ENCODE measurements around the gene PPP2R2B.

Gene PPP2R2B

DNA sequence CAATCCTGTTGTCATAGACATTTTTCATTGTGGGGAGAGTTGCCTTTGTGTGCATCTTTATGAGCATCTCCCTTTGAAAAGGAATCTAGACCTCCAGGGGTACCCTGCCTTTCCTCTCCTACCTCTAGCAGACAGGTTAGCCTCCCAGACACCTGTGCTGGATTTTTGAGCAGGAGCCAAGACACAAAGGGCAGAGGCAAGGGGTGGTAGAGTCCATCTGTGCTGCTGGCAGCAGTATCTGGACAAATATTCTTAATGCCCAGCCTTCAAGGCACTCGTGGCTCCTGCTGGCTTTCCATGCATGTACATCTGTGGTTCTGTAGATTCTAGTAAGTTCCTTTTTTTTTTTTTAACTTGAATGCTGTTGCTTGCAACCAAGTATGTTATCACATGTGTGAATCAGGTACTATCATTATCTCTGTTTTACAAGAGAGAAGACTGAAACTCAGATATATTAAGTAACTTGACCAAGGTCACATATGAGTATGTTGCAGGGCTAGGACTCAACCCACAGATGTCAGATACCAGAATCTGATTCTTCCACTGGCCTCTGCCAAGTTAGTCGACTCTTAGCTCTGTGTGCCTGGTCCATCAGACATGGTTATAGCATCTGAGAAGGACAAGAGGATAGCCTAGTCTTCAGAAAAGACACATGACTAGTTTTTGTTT lies 329.6 kb downstream of the PPP2R2B start:
- no peak for DNase-seq (ENCODE audit: low spot score)

DNA sequence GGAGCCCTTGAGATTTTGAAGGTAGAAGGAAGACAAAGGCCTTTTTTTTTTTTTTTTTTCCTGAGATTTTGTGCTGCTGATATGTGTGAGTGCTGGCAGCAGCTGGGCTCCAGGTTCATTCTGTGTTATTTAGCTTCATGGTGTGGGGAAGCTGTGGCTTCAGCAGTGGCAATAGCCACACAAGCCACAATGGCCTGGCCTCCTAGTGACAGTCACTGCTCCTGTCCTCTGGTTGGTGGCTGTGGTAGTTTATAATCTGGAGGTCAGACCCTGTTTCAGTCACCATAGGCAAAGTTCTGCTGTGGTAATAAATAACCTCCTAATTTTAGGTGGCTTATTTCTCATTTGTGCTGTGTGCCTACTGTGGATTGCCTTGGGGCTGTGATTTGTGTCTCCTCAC lies 334.3 kb downstream of the PPP2R2B start:
- no peak for DNase-seq (ENCODE audit: low spot score)

DNA sequence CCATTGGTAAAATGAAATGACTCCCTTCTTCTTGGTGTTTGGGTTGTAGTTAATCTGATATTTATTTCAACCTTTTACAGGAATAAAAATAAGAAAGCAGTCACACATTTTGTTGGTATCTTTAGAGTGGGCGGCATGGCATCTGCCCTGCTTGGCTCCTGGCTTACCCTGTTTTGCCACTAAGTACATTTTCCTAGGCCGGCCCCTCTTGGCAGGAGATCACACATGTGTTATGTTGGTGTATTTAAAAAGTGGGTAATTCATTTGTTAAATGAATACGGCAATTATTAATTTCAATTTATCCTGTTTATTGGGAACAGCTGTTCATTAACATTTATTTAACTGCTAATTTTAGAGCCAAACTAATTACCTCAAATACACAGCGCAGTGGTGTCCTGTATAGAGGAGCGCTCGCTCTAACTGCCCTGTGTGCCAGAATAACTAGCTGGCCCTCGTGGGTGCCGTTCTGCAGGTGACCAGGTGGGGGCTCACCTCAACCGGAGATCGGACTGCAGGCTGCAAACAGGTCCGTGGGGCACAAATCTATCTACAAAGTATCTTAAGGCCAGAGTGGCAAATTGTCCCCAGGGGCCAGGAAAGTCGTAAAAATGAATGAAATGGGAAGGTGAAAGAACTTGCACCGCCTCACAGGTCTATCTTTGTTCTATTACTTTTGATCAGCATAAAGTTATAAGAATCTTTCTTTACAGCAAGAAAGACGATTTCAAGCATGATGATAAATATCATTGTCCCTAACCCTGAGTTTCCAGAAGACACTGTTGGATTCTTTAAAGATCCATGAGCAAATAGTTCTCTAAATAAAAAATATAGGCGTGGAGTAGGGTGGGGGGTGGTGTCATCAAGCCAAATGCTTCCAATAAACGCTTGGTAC lies 336.4 kb downstream of the PPP2R2B start:
- DNase-seq (ENCODE audit: low spot score) = peak; percentile 64

DNA sequence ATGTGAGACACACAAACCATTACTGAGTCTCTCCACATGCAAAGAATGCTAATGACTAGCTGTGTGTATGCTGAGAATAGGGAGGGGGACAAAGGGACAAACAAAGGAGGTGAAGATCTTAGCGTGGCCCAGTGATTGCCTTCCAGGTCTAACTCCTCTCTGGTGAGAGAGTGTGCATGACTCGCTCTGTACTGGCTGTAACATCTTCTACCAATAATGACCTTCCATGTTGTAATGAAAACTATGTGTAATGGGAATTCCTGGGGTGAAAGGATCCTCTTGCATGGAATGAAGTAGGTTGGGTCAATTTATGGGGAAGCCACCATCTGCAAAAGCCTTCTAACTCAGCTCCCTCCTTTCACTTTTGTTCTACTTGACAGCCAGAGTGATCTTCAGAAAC lies 338.1 kb downstream of the PPP2R2B start:
- no peak for DNase-seq (ENCODE audit: low spot score)

DNA sequence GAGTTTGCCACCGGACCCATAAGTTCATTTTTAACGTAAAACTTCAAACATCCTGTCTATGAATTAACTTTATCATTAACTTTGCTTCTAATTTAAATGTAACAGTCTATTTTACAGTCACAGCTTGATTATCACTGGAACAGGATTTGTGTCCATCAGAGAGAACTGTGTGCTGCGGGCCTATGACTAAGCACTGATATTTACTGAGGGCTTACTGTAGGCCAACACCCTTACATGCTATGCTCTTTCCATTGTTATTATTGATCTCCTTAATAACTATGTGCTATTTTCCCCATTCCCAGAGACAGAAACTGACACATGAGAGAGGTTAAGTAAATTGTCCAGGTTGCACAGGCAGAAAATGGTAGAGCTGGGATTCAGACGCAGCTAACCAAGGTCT lies 338.6 kb downstream of the PPP2R2B start:
- no peak for DNase-seq (ENCODE audit: low spot score)

DNA sequence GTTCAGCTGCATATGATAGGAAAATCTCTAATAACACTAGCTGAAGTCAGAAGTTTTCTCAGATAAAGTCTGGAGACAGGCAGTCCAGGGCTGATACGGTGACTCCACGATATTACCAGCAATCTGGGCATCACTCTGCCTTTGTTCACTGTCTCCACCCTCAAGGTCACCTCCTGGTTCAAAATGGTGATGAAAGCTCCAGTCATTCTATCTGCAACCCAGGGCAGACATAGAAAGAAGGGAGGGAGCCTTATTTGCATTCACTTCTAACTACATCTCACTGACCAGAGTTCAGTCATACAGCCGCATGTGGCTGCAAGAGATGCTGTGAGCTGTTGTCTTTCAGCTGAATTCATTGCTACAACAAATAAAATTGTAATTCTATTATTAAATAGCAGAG lies 340.1 kb downstream of the PPP2R2B start:
- DNase-seq (ENCODE audit: low spot score) = no peak

DNA sequence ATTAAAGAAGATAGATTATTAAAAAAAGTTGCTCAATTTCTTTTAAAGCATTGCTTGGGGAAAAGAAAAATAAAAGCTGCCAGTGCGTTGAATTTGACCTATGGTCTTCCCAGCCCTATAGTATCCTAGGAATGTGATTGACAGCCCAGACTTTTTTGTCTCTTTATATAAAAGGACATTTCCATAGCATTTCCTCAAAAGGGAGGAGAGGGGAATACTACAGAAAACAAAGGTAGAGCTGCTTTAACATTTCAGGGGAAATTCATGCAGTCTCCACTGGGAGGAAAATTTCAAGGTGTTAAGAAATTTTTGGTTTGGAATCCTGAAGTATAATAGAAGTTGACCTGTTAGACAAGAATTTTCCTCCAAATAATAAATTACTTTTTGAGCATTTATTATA lies 344.7 kb downstream of the PPP2R2B start:
- no peak for DNase-seq (ENCODE audit: low spot score)

DNA sequence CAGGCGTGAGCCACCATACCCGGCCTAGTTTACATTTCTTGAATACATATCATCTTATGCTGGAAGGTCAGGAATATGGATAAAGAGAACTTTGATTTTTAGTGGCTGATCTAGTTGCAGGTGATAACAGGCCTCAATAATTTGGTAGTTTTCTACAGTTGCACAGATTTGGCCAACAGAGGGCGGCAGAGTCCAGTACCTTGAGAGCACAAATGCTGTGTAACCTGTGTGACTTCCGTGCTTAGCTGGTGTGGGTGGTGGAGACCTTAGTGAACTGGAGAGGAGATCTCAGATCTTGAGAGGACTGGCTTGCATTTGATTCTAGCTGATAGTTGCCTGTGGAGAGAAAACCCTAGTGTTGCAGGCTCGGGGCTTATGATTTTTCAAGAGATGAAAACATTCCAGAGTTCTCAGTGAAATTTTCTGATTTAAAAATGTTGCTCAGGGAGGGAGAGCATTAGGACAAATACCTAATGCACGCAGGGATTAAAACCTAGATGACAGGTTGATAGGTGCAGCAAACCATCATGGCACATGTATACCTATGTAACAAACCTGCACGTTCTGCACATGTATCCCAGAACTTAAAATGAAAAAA lies 345.2 kb downstream of the PPP2R2B start:
- peak; percentile 57 for DNase-seq (ENCODE audit: low spot score)

All from putamen (tissue), 1 donor.